K562 (cell line): ENCODE results near the gene DAZAP1.

Source experiments
- BRCA1 ChIP-seq, 2 experiments: fragments of 450-650 bp in 1 of 2; sonication (generic) in 1 of 2; formaldehyde crosslinking in 1 of 2; IDR thresholded peaks; 2 replicates each; pipeline versions ENCODE4 v1.5.0 to v1.6.1; 2017 to 2020; ENCODE audit warnings: mild to moderate bottlenecking in 1 of 2, missing genetic modification reagents in 1 of 2
- BRF1 ChIP-seq: IDR thresholded peaks from 3 replicates; pipeline ENCODE4 v1.6.1; 2011; ENCODE audit warnings: borderline replicate concordance, mild to moderate bottlenecking; ENCODE audit not compliant: insufficient read length; ENCODE audit errors: extremely low read depth
- HDAC2 ChIP-seq: fragments of 450-650 bp; IDR thresholded peaks from 2 replicates; pipeline ENCODE4 v1.6.1; 2016; ENCODE audit warnings: mild to moderate bottlenecking
- RAD21 ChIP-seq, 2 experiments: fragments of 250-450 bp in 1 of 2; fragments of 450-650 bp in 1 of 2; sonication (Bioruptor Pico) in 1 of 2; formaldehyde crosslinking in 1 of 2; IDR thresholded peaks in 1 of 2; conservative IDR thresholded peaks in 1 of 2; 2 replicates each; pipeline versions ENCODE4 v1.4.0 to v1.8.0; 2020 to 2022; ENCODE audit warnings: mild to moderate bottlenecking in 2 of 2, moderate library complexity in 1 of 2
- SMARCA5 ChIP-seq: fragments of 450-650 bp; IDR thresholded peaks from 2 replicates; pipeline ENCODE4 v1.6.1; 2016
- TEAD4 ChIP-seq, 2 experiments: sonication (generic) in 1 of 2; formaldehyde crosslinking in 1 of 2; IDR thresholded peaks; 2 replicates each; pipeline versions ENCODE4 v1.6.1 to v1.8.0; 2012 to 2022; ENCODE audit warnings: borderline replicate concordance in 1 of 2, inconsistent platforms in 1 of 2, low read length in 1 of 2, mild to moderate bottlenecking in 1 of 2, missing genetic modification reagents in 1 of 2
- ZNF316 ChIP-seq: fragments of 450-650 bp; IDR thresholded peaks from 2 replicates; pipeline ENCODE4 v1.6.1; 2016
- TF ChIP-seq, protein P1 (sequence below): sonication (generic); formaldehyde crosslinking; IDR thresholded peaks from 2 replicates; pipeline ENCODE4 v1.8.1; 2022; ENCODE audit warnings: missing genetic modification reagents
- TF ChIP-seq, protein P2 (sequence below), 3 experiments: IDR thresholded peaks in 2 of 3; conservative IDR thresholded peaks in 1 of 3; 2 replicates each; pipeline ENCODE4 v1.5.1; 2011 to 2012; ENCODE audit warnings: low read length in 3 of 3, mild to moderate bottlenecking in 3 of 3, control low read depth in 2 of 3, improper control_type of control experiment in 1 of 3, inconsistent platforms in 1 of 3, low read depth in 1 of 3, mixed read lengths in 1 of 3, moderate library complexity in 1 of 3; ENCODE audit not compliant: insufficient read depth in 2 of 3

DNA sequence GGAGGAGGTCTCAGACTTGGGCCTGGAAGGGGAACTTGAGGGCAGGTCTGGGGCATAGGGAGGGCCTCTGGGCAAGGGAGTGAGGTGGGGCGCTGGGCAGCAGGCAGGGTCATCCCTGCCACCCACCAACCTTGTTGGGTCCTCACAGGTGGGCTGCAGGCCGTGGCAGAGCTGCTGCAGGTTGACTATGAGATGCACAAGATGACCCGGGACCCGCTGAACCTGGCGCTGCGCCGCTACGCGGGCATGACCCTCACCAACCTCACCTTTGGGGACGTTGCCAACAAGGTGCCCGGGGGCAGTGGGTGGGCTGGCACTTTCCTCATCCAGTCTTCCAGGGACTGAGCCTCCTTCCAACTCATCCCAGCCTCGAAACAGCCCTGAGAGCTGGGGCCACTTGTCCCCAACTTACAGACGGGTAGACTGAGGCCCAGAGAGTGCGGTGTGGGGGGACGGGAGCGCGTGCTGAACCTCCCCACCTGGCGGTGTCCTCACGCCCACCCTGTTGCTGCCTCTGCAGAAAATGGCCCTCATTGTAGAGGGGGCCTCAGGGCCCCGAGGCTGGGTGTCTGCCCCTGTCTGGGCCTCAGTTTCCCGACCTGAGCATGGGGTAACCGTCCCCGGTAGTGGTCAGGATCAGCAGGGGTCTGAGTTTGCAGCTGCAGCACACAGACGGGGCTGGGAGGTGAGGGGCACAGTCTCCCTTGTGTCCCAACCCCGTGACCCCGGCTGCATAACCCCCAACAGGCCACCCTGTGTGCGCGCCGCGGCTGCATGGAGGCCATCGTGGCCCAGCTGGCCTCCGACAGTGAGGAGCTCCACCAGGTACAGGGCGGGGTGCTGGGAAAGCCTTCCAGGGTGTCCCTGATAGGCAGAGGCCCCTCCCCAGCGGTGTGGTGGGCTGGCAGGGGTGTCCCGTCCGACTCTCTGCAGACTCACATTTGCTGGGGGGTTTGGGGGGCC is 52.9 kb downstream of the DAZAP1 start:
- TF ChIP-seq HDAC2: no peak
- TF ChIP-seq RAD21 (CRISPR knock-in tag; conservative IDR thresholded peaks at IDR 0.05 in 1 of 2, IDR thresholded peaks at IDR 0.05 in 1 of 2): no peak
- TF ChIP-seq BRF1: no peak
- no peak for TF ChIP-seq ZNF316
- no peak for TF ChIP-seq TEAD4 (IDR thresholded peaks at IDR 0.05; ENCODE audit: low read length)
- TF ChIP-seq TEAD4 (CRISPR knock-in tag; IDR thresholded peaks at IDR 0.05; ENCODE audit: borderline replicate concordance): no peak
- TF ChIP-seq, protein P1, sequence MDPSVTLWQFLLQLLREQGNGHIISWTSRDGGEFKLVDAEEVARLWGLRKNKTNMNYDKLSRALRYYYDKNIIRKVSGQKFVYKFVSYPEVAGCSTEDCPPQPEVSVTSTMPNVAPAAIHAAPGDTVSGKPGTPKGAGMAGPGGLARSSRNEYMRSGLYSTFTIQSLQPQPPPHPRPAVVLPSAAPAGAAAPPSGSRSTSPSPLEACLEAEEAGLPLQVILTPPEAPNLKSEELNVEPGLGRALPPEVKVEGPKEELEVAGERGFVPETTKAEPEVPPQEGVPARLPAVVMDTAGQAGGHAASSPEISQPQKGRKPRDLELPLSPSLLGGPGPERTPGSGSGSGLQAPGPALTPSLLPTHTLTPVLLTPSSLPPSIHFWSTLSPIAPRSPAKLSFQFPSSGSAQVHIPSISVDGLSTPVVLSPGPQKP (CRISPR knock-in tag): no peak
- TF ChIP-seq SMARCA5: no peak
- TF ChIP-seq, protein P2, sequence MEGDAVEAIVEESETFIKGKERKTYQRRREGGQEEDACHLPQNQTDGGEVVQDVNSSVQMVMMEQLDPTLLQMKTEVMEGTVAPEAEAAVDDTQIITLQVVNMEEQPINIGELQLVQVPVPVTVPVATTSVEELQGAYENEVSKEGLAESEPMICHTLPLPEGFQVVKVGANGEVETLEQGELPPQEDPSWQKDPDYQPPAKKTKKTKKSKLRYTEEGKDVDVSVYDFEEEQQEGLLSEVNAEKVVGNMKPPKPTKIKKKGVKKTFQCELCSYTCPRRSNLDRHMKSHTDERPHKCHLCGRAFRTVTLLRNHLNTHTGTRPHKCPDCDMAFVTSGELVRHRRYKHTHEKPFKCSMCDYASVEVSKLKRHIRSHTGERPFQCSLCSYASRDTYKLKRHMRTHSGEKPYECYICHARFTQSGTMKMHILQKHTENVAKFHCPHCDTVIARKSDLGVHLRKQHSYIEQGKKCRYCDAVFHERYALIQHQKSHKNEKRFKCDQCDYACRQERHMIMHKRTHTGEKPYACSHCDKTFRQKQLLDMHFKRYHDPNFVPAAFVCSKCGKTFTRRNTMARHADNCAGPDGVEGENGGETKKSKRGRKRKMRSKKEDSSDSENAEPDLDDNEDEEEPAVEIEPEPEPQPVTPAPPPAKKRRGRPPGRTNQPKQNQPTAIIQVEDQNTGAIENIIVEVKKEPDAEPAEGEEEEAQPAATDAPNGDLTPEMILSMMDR (IDR thresholded peaks at IDR 0.05 in 2 of 3, conservative IDR thresholded peaks at IDR 0.05 in 1 of 3; ENCODE audit: insufficient read depth in 2 of 3, low read depth in 1 of 3, low read length in 3 of 3): no peak
- no peak for TF ChIP-seq BRCA1 (IDR thresholded peaks at IDR 0.05)
- no peak for TF ChIP-seq BRCA1 (CRISPR knock-in tag; IDR thresholded peaks at IDR 0.05)
